Kidney (tissue), 14 donors: Measurements from ENCODE around the gene SLC12A4. TPM values are rescaled to one million over a fixed set of nuclear protein-coding genes. Genes with fewer than 3 reads are reported as not detected.

ENCODE experiments used
- DNase-seq, 5 donors: peaks; one replicate each; pipeline ENCODE4 v3.0.0-alpha.2; 2013 to 2020
- FAIRE-seq: peaks from 2 replicates; lab custom pipeline; 2012; peaks lifted over from hg19 to GRCh38; lab: Jason Lieb, UNC
- H3K27ac ChIP-seq, 2 donors: one replicate each; pipeline ENCODE4 v1.7.0; 2013; ENCODE audit warnings: low read depth in 2 of 2, low read length in 2 of 2, inconsistent platforms in 1 of 2
- H3K27me3 ChIP-seq: one replicate; pipeline ENCODE4 v1.7.1; 2013; ENCODE audit warnings: low read length, inconsistent platforms; ENCODE audit not compliant: control insufficient read depth, insufficient read depth
- H3K36me3 ChIP-seq, 3 donors: one replicate each; pipeline versions ENCODE4 v1.7.0 to v1.7.1; 2013; ENCODE audit warnings: low read length in 3 of 3, control low read depth in 1 of 3, inconsistent platforms in 1 of 3; ENCODE audit not compliant: insufficient read depth in 3 of 3, control insufficient read depth in 2 of 3
- H3K4me1 ChIP-seq, 3 donors: one replicate each; pipeline versions ENCODE4 v1.7.0 to v1.7.1; 2013; ENCODE audit warnings: low read length in 3 of 3, inconsistent platforms in 1 of 3, low read depth in 1 of 3; ENCODE audit not compliant: control insufficient read depth in 2 of 3, insufficient read depth in 2 of 3
- H3K4me3 ChIP-seq, 3 donors: one replicate each; pipeline versions ENCODE4 v1.7.0 to v1.8.1; 2013; ENCODE audit warnings: low read length in 3 of 3, control low read depth in 1 of 3, inconsistent platforms in 1 of 3
- H3K9ac ChIP-seq, 3 donors: one replicate each; pipeline versions ENCODE4 v1.7.0 to v1.7.1; 2013; ENCODE audit warnings: low read length in 3 of 3, control low read depth in 1 of 3, inconsistent platforms in 1 of 3
- H3K9me3 ChIP-seq, 3 donors: one replicate each; pipeline versions ENCODE4 v1.7.0 to v1.7.1; 2013; ENCODE audit warnings: low read length in 3 of 3, control low read depth in 1 of 3, inconsistent platforms in 1 of 3; ENCODE audit not compliant: control insufficient read depth in 2 of 3, insufficient read depth in 1 of 3
- CTCF ChIP-seq: IDR thresholded peaks from 3 replicates; pipeline ENCODE4 v1.5.1; 2012; ENCODE audit warnings: mild to moderate bottlenecking, moderate library complexity, borderline replicate concordance; ENCODE audit not compliant: insufficient read depth; ENCODE audit errors: extremely low read depth
- intact Hi-C: fragments of 100-400 bp; cut with DNase I; formaldehyde crosslinking; loops from one replicate; pipeline ENCODE4 v1.11.1; 2022
- polyA plus RNA-seq: library from polyadenylated mRNA; stranded (reverse); fragments of 350-450 nt; fragmentation: Illumina TruSeq; extraction: RNeasy Lipid Tissue Mini Kit (QIAGEN cat#74804); gene quantifications from one replicate; pipeline ENCODE4 v1.2.3, GENCODE V29; 2014; ENCODE audit warnings: low read depth, low replicate concordance; ENCODE audit not compliant: insufficient read depth
- total RNA-seq: library from RNA; stranded (reverse); fragmentation: NEBNext Ultra II Directional; extraction: Animal tissue kit (Norgen Biotek cat#: 25700); gene quantifications from one replicate; pipeline ENCODE4 v1.2.1, GENCODE V29; 2021
- donor health status: control.
- donor health status: control.
- donor health status: control.
- donor health status: control.
- donor health status: control.
- donor health status: DM: yes; HTN: yes; CAD: no.
- donor health status: Normal renal cell carcinoma (clear cell type).

The SLC12A4 gene
- total and polyA plus RNA-seq, 2 donors from 2014 or later, result 16.7 to 66.2 TPM

DNA sequence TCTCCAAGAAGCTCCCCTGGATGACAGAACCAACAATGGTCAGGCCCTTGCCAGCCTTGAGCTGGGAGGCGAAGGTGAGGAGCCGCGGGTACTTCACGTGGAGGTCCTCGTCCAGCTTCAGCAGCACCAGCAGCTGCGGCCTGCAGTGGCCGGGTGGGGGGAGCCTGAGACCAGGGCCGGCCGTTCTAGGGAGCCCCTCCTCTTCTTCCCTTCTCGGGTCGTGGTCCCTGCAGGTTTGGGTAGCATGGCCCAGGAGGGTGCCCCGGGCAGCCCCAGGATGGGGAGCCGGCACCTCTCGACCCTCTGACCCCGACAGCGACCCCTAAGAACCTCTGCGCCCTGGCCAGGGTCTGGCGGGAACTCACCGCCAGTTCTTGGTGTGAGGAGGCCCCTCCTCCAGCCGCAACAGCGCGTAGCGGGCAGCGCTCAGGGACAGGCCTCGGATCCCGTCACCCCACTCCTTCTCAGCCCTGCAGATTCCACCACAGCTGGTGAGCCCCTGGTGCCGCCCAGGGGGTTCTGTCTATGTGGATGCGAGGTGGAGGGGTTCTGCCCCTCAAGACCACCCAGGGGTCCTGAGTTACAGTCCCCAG is 21.4 kb downstream of the SLC12A4 start:
- Histone ChIP-seq H3K36me3 (peaks cover 0 to 52% (median 13%) of the 10 kb centered on the region in 3 donors), H3K27me3 (no peaks in the 10 kb centered on the region), H3K27ac (no peak overlapping the region), H3K9me3 (no peaks in the 10 kb centered on the region), H3K4me3 (no peak overlapping the region), H3K4me1 (no peaks in the 10 kb centered on the region), H3K9ac (no peak overlapping the region)
- FAIRE-seq (no peak), DNase-seq (no peak)
- intact Hi-C loops, result no loop called here
- TF ChIP-seq CTCF, result no peak

DNA sequence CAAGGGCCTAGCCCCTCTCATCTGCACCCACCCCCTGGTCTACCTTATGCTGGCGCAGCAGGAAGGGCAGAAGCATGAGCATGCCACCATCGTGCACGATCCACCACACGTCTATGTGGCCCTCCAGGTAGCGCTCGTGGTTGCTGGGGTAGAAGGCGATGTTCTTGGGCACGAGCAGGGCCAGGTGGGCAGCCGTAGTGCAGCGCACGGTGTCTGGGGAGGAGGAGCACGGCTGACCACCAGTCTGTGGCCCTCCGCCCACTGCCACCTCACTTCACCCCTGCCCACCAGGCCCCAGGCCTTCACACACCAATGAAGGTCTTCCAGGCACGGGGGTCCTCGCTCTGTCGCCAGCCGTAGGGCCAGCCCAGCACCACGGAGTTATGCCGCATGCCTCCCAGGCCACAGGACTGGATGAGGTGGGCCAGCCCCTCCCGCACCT is 22.3 kb downstream of the SLC12A4 start:
- intact Hi-C loops, result no loop called here
- Histone ChIP-seq H3K27ac (no peak overlapping the region), H3K4me3 (no peak overlapping the region), H3K36me3 (peaks cover 0 to 52% (median 9%) of the 10 kb centered on the region in 3 donors), H3K9ac (no peak overlapping the region), H3K9me3 (no peaks in the 10 kb centered on the region), H3K4me1 (no peaks in the 10 kb centered on the region), H3K27me3 (no peaks in the 10 kb centered on the region)
- no peak for FAIRE-seq
- DNase-seq, result peak in 1 of 5 donors; percentile 63
- TF ChIP-seq CTCF, result no peak

DNA sequence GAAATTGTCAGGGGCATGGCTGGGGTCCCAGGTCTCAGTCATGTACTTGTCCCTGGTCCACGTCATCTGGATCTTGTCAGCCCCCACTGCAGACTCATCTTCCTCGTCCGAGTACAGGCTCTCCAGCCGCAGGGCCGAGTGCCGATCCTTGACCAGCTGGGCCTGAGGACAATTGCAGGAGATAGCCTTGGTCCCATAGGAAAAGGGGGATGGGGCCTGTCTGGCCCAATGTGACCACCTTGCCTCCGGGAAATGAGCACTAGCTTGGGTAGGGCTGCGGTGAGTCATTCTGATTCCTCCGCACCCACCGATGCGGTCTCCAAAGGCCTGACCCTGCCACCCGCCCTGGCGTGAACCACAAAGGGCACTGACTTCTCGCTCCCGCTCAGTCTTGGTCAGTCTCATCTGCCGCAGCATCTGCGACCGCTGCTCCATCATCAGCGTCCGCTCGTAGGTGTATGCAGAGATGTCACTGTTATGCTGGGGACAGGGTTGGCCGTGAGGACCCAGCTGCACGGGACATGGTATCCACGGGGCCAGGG is 23.0 kb downstream of the SLC12A4 start:
- Histone ChIP-seq H3K9ac (no peak overlapping the region), H3K36me3 (peaks cover 0 to 45% (median 9%) of the 10 kb centered on the region in 3 donors), H3K4me1 (no peaks in the 10 kb centered on the region), H3K27ac (no peak overlapping the region), H3K4me3 (no peak overlapping the region), H3K9me3 (no peaks in the 10 kb centered on the region), H3K27me3 (no peaks in the 10 kb centered on the region)
- intact Hi-C loops, result no loop called here
- DNase-seq, result peak in 1 of 5 donors; percentile 72
- no peak for TF ChIP-seq CTCF
- no peak for FAIRE-seq
